Keratinocyte (primary cell): ENCODE measurements around the gene RABGAP1.

Experiments used
- EZH2 ChIP-seq: IDR thresholded peaks from one replicate; pipeline ENCODE4 v1.6.1; 2012; ENCODE audit warnings: inconsistent platforms, mild to moderate bottlenecking, low read length, moderate library complexity
- TF ChIP-seq, protein P1 (sequence below), 3 experiments: IDR thresholded peaks in 1 of 3; conservative IDR thresholded peaks in 1 of 3; optimal IDR thresholded peaks in 1 of 3; 2 replicates in 2 of 3; 3 replicates in 1 of 3; pipeline versions ENCODE3 to v1.5.1; 2011; ENCODE audit warnings: low read length in 3 of 3, mild to moderate bottlenecking in 3 of 3, moderate library complexity in 2 of 3, control low read depth in 1 of 3, inconsistent platforms in 1 of 3; ENCODE audit not compliant: insufficient read depth in 2 of 3; ENCODE audit errors: extremely low read depth in 1 of 3

DNA sequence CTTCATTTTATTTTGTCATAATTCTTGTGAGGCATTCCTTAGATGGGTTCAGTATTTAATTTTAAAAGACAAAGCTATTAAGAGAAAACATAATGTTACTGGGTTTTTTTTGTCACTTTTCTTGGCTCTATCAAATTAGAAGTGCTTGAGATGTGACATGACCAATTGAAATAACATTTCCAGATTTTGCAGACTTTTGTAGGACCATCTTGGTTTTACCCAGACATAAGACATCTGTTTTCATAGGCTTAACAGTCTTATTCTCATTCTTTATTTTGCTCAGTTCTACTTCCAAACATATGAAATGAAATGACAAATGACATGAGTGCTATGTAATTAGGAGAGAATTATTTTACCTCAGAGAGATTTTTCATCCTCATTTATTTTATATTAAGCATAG, 112.2 kb downstream of the RABGAP1 start:
- TF ChIP-seq, protein P1, sequence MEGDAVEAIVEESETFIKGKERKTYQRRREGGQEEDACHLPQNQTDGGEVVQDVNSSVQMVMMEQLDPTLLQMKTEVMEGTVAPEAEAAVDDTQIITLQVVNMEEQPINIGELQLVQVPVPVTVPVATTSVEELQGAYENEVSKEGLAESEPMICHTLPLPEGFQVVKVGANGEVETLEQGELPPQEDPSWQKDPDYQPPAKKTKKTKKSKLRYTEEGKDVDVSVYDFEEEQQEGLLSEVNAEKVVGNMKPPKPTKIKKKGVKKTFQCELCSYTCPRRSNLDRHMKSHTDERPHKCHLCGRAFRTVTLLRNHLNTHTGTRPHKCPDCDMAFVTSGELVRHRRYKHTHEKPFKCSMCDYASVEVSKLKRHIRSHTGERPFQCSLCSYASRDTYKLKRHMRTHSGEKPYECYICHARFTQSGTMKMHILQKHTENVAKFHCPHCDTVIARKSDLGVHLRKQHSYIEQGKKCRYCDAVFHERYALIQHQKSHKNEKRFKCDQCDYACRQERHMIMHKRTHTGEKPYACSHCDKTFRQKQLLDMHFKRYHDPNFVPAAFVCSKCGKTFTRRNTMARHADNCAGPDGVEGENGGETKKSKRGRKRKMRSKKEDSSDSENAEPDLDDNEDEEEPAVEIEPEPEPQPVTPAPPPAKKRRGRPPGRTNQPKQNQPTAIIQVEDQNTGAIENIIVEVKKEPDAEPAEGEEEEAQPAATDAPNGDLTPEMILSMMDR (optimal IDR thresholded peaks at IDR 0.05 in 1 of 3, IDR thresholded peaks at IDR 0.05 in 1 of 3, conservative IDR thresholded peaks at IDR 0.05 in 1 of 3; ENCODE audit: extremely low read depth in 1 of 3, insufficient read depth in 2 of 3, low read length in 3 of 3): no peak
- TF ChIP-seq EZH2: no peak
